Measurements from ENCODE around the gene FSD2. TPM values are rescaled to one million over a fixed set of nuclear protein-coding genes. Genes with fewer than 3 reads are reported as not detected.

Gene FSD2
- total RNA-seq, 1 donor from 2014 or later, result not detected

GRCh38 chr15:82788496-82788895, 17.4 kb downstream of the FSD2 start:
- H3K9me3 ChIP-seq, result no peaks in the 10 kb centered on the region
- H3K4me3 ChIP-seq, result no peak overlapping the region
- no peak for DNase-seq (ENCODE audit: low spot score in 2 of 2)
- H3K27me3 ChIP-seq, result no peaks in the 10 kb centered on the region
- intact Hi-C loops (cut with DNase I), result no loop called here
- H3K27ac ChIP-seq, result no peak overlapping the region
- TF ChIP-seq CTCF (IDR thresholded peaks at IDR 0.05), result no peak
- H3K36me3 ChIP-seq, result no peaks in the 10 kb centered on the region
- H3K4me1 ChIP-seq, result no peaks in the 10 kb centered on the region

- no peak for TF ChIP-seq CTCF (IDR thresholded peaks at IDR 0.05)
- no peak overlapping the region for H3K27ac ChIP-seq
- H3K4me3 ChIP-seq, result no peak overlapping the region
- no peaks in the 10 kb centered on the region for H3K27me3 ChIP-seq
- H3K36me3 ChIP-seq, result no peaks in the 10 kb centered on the region
- H3K4me1 ChIP-seq, result no peaks in the 10 kb centered on the region
- no peak for DNase-seq (ENCODE audit: low spot score in 2 of 2)
- H3K9me3 ChIP-seq, result no peaks in the 10 kb centered on the region
- intact Hi-C loops (cut with DNase I), result no loop called here
Measured at GRCh38 chr15:82781349-82781748, 24.5 kb downstream of the FSD2 start.

GRCh38 chr15:82778755-82779154, 27.1 kb downstream of the FSD2 start:
- intact Hi-C loops (cut with DNase I), result no loop called here
- H3K36me3 ChIP-seq, result no peaks in the 10 kb centered on the region
- no peaks in the 10 kb centered on the region for H3K4me1 ChIP-seq

GRCh38 chr15:82774496-82774895, 31.4 kb downstream of the FSD2 start:
- no peak for TF ChIP-seq CTCF (IDR thresholded peaks at IDR 0.05)
- no peak overlapping the region for H3K4me3 ChIP-seq
- H3K9me3 ChIP-seq, result no peaks in the 10 kb centered on the region
- H3K4me1 ChIP-seq, result no peaks in the 10 kb centered on the region
- intact Hi-C loops (cut with DNase I), result no loop called here
- no peak overlapping the region for H3K27ac ChIP-seq
- no peak for DNase-seq (ENCODE audit: low spot score in 2 of 2)
- H3K36me3 ChIP-seq, result no peaks in the 10 kb centered on the region
- no peaks in the 10 kb centered on the region for H3K27me3 ChIP-seq

More at GRCh38 chr15:82778755-82779154, 27.1 kb downstream of the FSD2 start:
- no peaks in the 10 kb centered on the region for H3K27me3 ChIP-seq
- TF ChIP-seq CTCF (IDR thresholded peaks at IDR 0.05), result no peak
- no peak for DNase-seq (ENCODE audit: low spot score in 2 of 2)
- H3K27ac ChIP-seq, result no peak overlapping the region
- no peak overlapping the region for H3K4me3 ChIP-seq
- no peaks in the 10 kb centered on the region for H3K9me3 ChIP-seq

- Histone ChIP-seq H3K4me1 (no peaks in the 10 kb centered on the region), H3K27ac (no peak overlapping the region), H3K4me3 (no peak overlapping the region), H3K27me3 (no peaks in the 10 kb centered on the region), H3K9me3 (no peaks in the 10 kb centered on the region), H3K36me3 (peaks cover 0 to 4% of the 10 kb centered on the region in 2 donors)
- no peak for TF ChIP-seq CTCF (IDR thresholded peaks at IDR 0.05)
- intact Hi-C loops (cut with DNase I), result no loop called here
- DNase-seq (ENCODE audit: low spot score in 2 of 2), result no peak
Measured at GRCh38 chr15:82771789-82772607, 33.9 kb downstream of the FSD2 start.

Data from ascending aorta (tissue), 2 donors.